H9 (cell line): ENCODE measurements around the gene TANGO6. TPM values are rescaled to one million over a fixed set of nuclear protein-coding genes. Genes with fewer than 3 reads are reported as not detected.

Experiments
- DNase-seq: peaks from one replicate; pipeline ENCODE4 v3.0.0-alpha.2; 2017
- H2AFZ ChIP-seq: one replicate; pipeline ENCODE4 v1.6.1; 2013; ENCODE audit warnings: mild to moderate bottlenecking, low read length, control low read depth, moderate library complexity
- H2AK5ac ChIP-seq: 2 replicates; pipeline ENCODE4 v1.6.1; 2013; ENCODE audit warnings: low read length, control low read depth, mixed read lengths; ENCODE audit not compliant: insufficient read length
- H2BK120ac ChIP-seq: one replicate; pipeline ENCODE4 v1.6.1; 2013; ENCODE audit warnings: low read depth, mild to moderate bottlenecking, low read length, control low read depth, inconsistent platforms; ENCODE audit not compliant: poor library complexity, severe bottlenecking
- H2BK12ac ChIP-seq: 2 replicates; pipeline ENCODE4 v1.6.1; 2013; ENCODE audit warnings: low read length, control low read depth, mixed read lengths, low read depth; ENCODE audit not compliant: insufficient read length
- H2BK15ac ChIP-seq: 2 replicates; pipeline ENCODE4 v1.6.1; 2013; ENCODE audit warnings: low read depth, low read length, control low read depth
- H2BK20ac ChIP-seq: one replicate; pipeline ENCODE4 v1.6.1; 2013; ENCODE audit warnings: low read depth, mild to moderate bottlenecking, low read length, control low read depth, inconsistent platforms; ENCODE audit not compliant: poor library complexity, severe bottlenecking
- H2BK5ac ChIP-seq: 2 replicates; pipeline ENCODE4 v1.6.1; 2013; ENCODE audit warnings: low read length, control low read depth, mixed read lengths; ENCODE audit not compliant: insufficient read length
- H3K14ac ChIP-seq: 2 replicates; pipeline ENCODE4 v1.6.1; 2013; ENCODE audit warnings: low read length, control low read depth; ENCODE audit not compliant: insufficient read depth
- H3K18ac ChIP-seq: 2 replicates; pipeline ENCODE4 v1.6.1; 2013; ENCODE audit warnings: low read depth, mild to moderate bottlenecking, mixed read lengths, low read length, control low read depth; ENCODE audit not compliant: insufficient read length
- H3K23ac ChIP-seq: 2 replicates; pipeline ENCODE4 v1.6.1; 2013; ENCODE audit warnings: low read length, control low read depth, mixed read lengths, low read depth; ENCODE audit not compliant: insufficient read length
- H3K23me2 ChIP-seq: 2 replicates; pipeline ENCODE4 v1.6.1; 2013; ENCODE audit warnings: low read depth, mild to moderate bottlenecking, mixed read lengths, low read length, control low read depth; ENCODE audit not compliant: insufficient read length, poor library complexity, severe bottlenecking
- H3K27ac ChIP-seq: 2 replicates; pipeline ENCODE4 v1.5.1; 2013; ENCODE audit warnings: low read length, control low read depth, mixed read lengths, low read depth; ENCODE audit not compliant: insufficient read length
- H3K27me3 ChIP-seq: 2 replicates; pipeline ENCODE4 v1.6.1; 2013; ENCODE audit warnings: low read length, control low read depth, inconsistent platforms; ENCODE audit not compliant: insufficient read depth
- H3K4ac ChIP-seq: 2 replicates; pipeline ENCODE4 v1.6.1; 2013; ENCODE audit warnings: low read depth, mild to moderate bottlenecking, control low read depth, inconsistent platforms, low read length, moderate library complexity
- H3K4me1 ChIP-seq: 2 replicates; pipeline ENCODE4 v1.6.1; 2013; ENCODE audit warnings: low read length, control low read depth, inconsistent platforms; ENCODE audit not compliant: insufficient read depth
- H3K4me2 ChIP-seq: 2 replicates; pipeline ENCODE4 v1.6.1; 2013; ENCODE audit warnings: low read length, control low read depth, mixed read lengths; ENCODE audit not compliant: insufficient read length, insufficient read depth
- H3K56ac ChIP-seq: 2 replicates; pipeline ENCODE4 v1.6.1; 2013; ENCODE audit warnings: low read depth, mild to moderate bottlenecking, mixed read lengths, low read length, control low read depth; ENCODE audit not compliant: insufficient read length
- H3K79me1 ChIP-seq: 2 replicates; pipeline ENCODE4 v1.6.1; 2013; ENCODE audit warnings: low read depth, mild to moderate bottlenecking, moderate library complexity, low read length, control low read depth, inconsistent platforms; ENCODE audit not compliant: insufficient read depth, poor library complexity, severe bottlenecking
- H3K79me2 ChIP-seq: 2 replicates; pipeline ENCODE4 v1.6.1; 2013; ENCODE audit warnings: low read length, control low read depth, inconsistent platforms; ENCODE audit not compliant: insufficient read depth
- H3K9ac ChIP-seq: 2 replicates; pipeline ENCODE4 v1.6.1; 2013; ENCODE audit warnings: low read length, control low read depth, mixed read lengths; ENCODE audit not compliant: insufficient read length; ENCODE audit errors: extremely low read depth
- H3K9me3 ChIP-seq: one replicate; pipeline ENCODE4 v1.6.1; 2013; ENCODE audit warnings: low read depth, low read length, inconsistent platforms; ENCODE audit not compliant: control insufficient read depth
- H3T11ph ChIP-seq: one replicate; pipeline ENCODE4 v1.6.1; 2013; ENCODE audit warnings: mild to moderate bottlenecking, low read length, control low read depth, inconsistent platforms
- H4K20me1 ChIP-seq: one replicate; pipeline ENCODE4 v1.6.1; 2013; ENCODE audit not compliant: control insufficient read depth, insufficient read length, insufficient read depth
- H4K5ac ChIP-seq: 2 replicates; pipeline ENCODE4 v1.6.1; 2013; ENCODE audit warnings: low read depth, mild to moderate bottlenecking, mixed read lengths, low read length, control low read depth; ENCODE audit not compliant: insufficient read length
- H4K8ac ChIP-seq: replicated peaks from 2 replicates; pipeline ENCODE4 v1.6.1; 2013; ENCODE audit warnings: low read length, control low read depth, mixed read lengths, low read depth; ENCODE audit not compliant: insufficient read length
- H4K91ac ChIP-seq: 2 replicates; pipeline ENCODE4 v1.6.1; 2013; ENCODE audit warnings: low read depth, mild to moderate bottlenecking, moderate library complexity, mixed read lengths, low read length, control low read depth; ENCODE audit not compliant: insufficient read length
- H3K27ac Mint-ChIP-seq, 3 experiments: 2 replicates in 2 of 3; 3 replicates in 1 of 3; pipeline ENCODE4 v1.8.0; 2020 to 2021; ENCODE audit warnings: mixed read lengths in 3 of 3, mild to moderate bottlenecking in 1 of 3, moderate library complexity in 1 of 3
- H3K27me3 Mint-ChIP-seq: 2 replicates; pipeline ENCODE4 v1.8.0; 2021; ENCODE audit warnings: low read depth, mild to moderate bottlenecking, moderate library complexity, mixed read lengths
- H3K36me3 Mint-ChIP-seq, 3 experiments: 2 replicates in 2 of 3; 3 replicates in 1 of 3; pipeline ENCODE4 v1.8.0; 2020 to 2021; ENCODE audit warnings: low read depth in 3 of 3, mixed read lengths in 3 of 3; ENCODE audit not compliant: insufficient read depth in 1 of 3
- H3K4me1 Mint-ChIP-seq, 2 experiments: 2 replicates each; pipeline ENCODE4 v1.8.0; 2020; ENCODE audit warnings: mixed read lengths in 2 of 2
- H3K4me3 Mint-ChIP-seq, 2 experiments: 2 replicates in 1 of 2; 3 replicates in 1 of 2; pipeline ENCODE4 v1.8.0; 2020 to 2021; ENCODE audit warnings: mild to moderate bottlenecking in 2 of 2, mixed read lengths in 2 of 2, moderate library complexity in 1 of 2
- H3K9me3 Mint-ChIP-seq, 2 experiments: 2 replicates in 1 of 2; 3 replicates in 1 of 2; pipeline ENCODE4 v1.8.0; 2020; ENCODE audit warnings: mild to moderate bottlenecking in 2 of 2, mixed read lengths in 2 of 2, moderate library complexity in 1 of 2
- WGBS: extraction: QIAGEN DNeasy Blood & Tissue Kit; methylation state at CpG from one replicate; pipeline ENCODE4 v1.1.7; 2013; ENCODE audit warnings: missing lambda C conversion rate, low lambda C conversion rate, mixed read lengths; ENCODE audit not compliant: insufficient read length; ENCODE audit errors: extremely low coverage; 5-methylcytosine and 5-hydroxymethylcytosine counted together
- total RNA-seq: library from RNA; stranded (reverse); gene quantifications from 2 replicates; pipeline ENCODE4 v1.2.1, GENCODE V29; 2021
- TF ChIP-seq, protein P1 (sequence below): fragments of 200-600 bp; sonication (generic); conservative IDR thresholded peaks from 3 replicates; pipeline ENCODE4 v1.8.0; 2021; ENCODE audit warnings: antibody characterized with exemption, mild to moderate bottlenecking

Gene TANGO6
- total RNA-seq, 1 experiment from 2014 or later: 12.0 TPM

- H2BK5ac ChIP-seq: no peak overlapping the region
- H3K23ac ChIP-seq: no peak overlapping the region
- no peaks in the 10 kb centered on the region for H3K9me3 ChIP-seq
- H3K56ac ChIP-seq: no peak overlapping the region
- H4K91ac ChIP-seq: no peak overlapping the region
- no peak overlapping the region for H4K5ac ChIP-seq
- no peak overlapping the region for H2BK20ac ChIP-seq
- Mint-ChIP-seq H3K4me3 (no peak overlapping the region), H3K27me3 (no peaks in the 10 kb centered on the region), H3K27ac (no peak overlapping the region), H3K9me3 (no peaks in the 10 kb centered on the region), H3K4me1 (peaks cover 2 to 3% of the 10 kb centered on the region in 2 experiments; a peak in 3 of 4 replicates), H3K36me3 (no peaks in the 10 kb centered on the region; a peak in 2 of 7 replicates)
- H3K4ac ChIP-seq: no peak overlapping the region
- no peak for DNase-seq
- no peaks in the 10 kb centered on the region for H3K23me2 ChIP-seq
- no peaks in the 10 kb centered on the region for H3K79me2 ChIP-seq
- no peaks in the 10 kb centered on the region for H3K4me1 ChIP-seq
- no peak overlapping the region for H3K4me2 ChIP-seq
- no peak overlapping the region for H3T11ph ChIP-seq
- H2BK15ac ChIP-seq: no peak overlapping the region
- no peak overlapping the region for H2BK120ac ChIP-seq
- no peak overlapping the region for H2AFZ ChIP-seq
- no peak overlapping the region for H4K8ac ChIP-seq
- no peak overlapping the region for H3K27ac ChIP-seq
- H2AK5ac ChIP-seq: no peak overlapping the region
- no peak overlapping the region for H3K9ac ChIP-seq
- TF ChIP-seq, protein P1, sequence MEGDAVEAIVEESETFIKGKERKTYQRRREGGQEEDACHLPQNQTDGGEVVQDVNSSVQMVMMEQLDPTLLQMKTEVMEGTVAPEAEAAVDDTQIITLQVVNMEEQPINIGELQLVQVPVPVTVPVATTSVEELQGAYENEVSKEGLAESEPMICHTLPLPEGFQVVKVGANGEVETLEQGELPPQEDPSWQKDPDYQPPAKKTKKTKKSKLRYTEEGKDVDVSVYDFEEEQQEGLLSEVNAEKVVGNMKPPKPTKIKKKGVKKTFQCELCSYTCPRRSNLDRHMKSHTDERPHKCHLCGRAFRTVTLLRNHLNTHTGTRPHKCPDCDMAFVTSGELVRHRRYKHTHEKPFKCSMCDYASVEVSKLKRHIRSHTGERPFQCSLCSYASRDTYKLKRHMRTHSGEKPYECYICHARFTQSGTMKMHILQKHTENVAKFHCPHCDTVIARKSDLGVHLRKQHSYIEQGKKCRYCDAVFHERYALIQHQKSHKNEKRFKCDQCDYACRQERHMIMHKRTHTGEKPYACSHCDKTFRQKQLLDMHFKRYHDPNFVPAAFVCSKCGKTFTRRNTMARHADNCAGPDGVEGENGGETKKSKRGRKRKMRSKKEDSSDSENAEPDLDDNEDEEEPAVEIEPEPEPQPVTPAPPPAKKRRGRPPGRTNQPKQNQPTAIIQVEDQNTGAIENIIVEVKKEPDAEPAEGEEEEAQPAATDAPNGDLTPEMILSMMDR: no peak
- H2BK12ac ChIP-seq: no peak overlapping the region
- no peak overlapping the region for H3K14ac ChIP-seq
- no peaks in the 10 kb centered on the region for H3K79me1 ChIP-seq
- WGBS: no CpG with 5 or more reads among the region's 2 CpGs
- no peaks in the 10 kb centered on the region for H4K20me1 ChIP-seq
- H3K18ac ChIP-seq: no peak overlapping the region
- no peaks in the 10 kb centered on the region for H3K27me3 ChIP-seq
Measured at GRCh38 chr16:68851601-68852000, 8.3 kb downstream of the TANGO6 start.
